GM23338 (cell line): ENCODE results near the gene PCDHA9. TPM values are rescaled to one million over a fixed set of nuclear protein-coding genes. Genes with fewer than 3 reads are reported as not detected.

ENCODE experiments used
- ATAC-seq: fragments of 200-7000 bp; cut with Tn5 transposase; 3 replicates; pipeline ENCODE4 v1.9.1; 2020
- DNase-seq: peaks from one replicate; pipeline ENCODE4 v3.0.0-alpha.2; 2015; ENCODE audit warnings: low spot score
- H2AFZ ChIP-seq: fragments of 200-600 bp; sonication (generic); 2 replicates; pipeline ENCODE4 v1.8.0; 2016; ENCODE audit warnings: antibody characterized with exemption, mild to moderate bottlenecking, moderate library complexity
- H3F3A ChIP-seq: fragments of 200-600 bp; sonication (generic); replicated peaks from 2 replicates; pipeline ENCODE4 v1.8.0; 2017; ENCODE audit warnings: antibody characterized with exemption, mixed run types, low read depth
- H3K27ac ChIP-seq: fragments of 200-600 bp; sonication (generic); 2 replicates; pipeline ENCODE4 v1.6.1; 2016; ENCODE audit warnings: low read depth
- H3K27me3 ChIP-seq: fragments of 200-600 bp; sonication (generic); 2 replicates; pipeline ENCODE4 v1.8.0; 2016; ENCODE audit warnings: mild to moderate bottlenecking, mixed run types, moderate library complexity; ENCODE audit not compliant: insufficient read depth
- H3K36me3 ChIP-seq: fragments of 200-600 bp; sonication (generic); 2 replicates; pipeline ENCODE4 v1.8.0; 2016; ENCODE audit warnings: mild to moderate bottlenecking; ENCODE audit not compliant: insufficient read depth
- H3K4me1 ChIP-seq: fragments of 200-600 bp; sonication (generic); 2 replicates; pipeline ENCODE4 v1.8.0; 2016; ENCODE audit warnings: mild to moderate bottlenecking, moderate library complexity; ENCODE audit not compliant: insufficient read depth
- H3K4me2 ChIP-seq: fragments of 200-600 bp; sonication (generic); 2 replicates; pipeline ENCODE4 v1.7.1; 2017; ENCODE audit warnings: mixed run types
- H3K4me3 ChIP-seq: fragments of 200-600 bp; sonication (generic); 2 replicates; pipeline ENCODE4 v1.6.1; 2016; ENCODE audit warnings: mixed run types
- H3K79me2 ChIP-seq: fragments of 200-600 bp; sonication (generic); replicated peaks from 2 replicates; pipeline ENCODE4 v1.8.0; 2017; ENCODE audit warnings: mild to moderate bottlenecking; ENCODE audit not compliant: insufficient read depth
- H3K9me2 ChIP-seq: fragments of 200-600 bp; sonication (generic); 2 replicates; pipeline ENCODE4 v1.8.0; 2017; ENCODE audit not compliant: insufficient read depth
- H4K20me1 ChIP-seq: fragments of 200-600 bp; sonication (generic); replicated peaks from 2 replicates; pipeline ENCODE4 v1.8.0; 2017; ENCODE audit warnings: mild to moderate bottlenecking; ENCODE audit not compliant: insufficient read depth
- H3K27ac Mint-ChIP-seq: 2 replicates; pipeline ENCODE4 v1.8.0; 2020; ENCODE audit warnings: inconsistent platforms, mild to moderate bottlenecking, moderate library complexity, mixed read lengths
- H3K27me3 Mint-ChIP-seq: 3 replicates; pipeline ENCODE4 v1.8.0; 2022; ENCODE audit warnings: low read depth, mild to moderate bottlenecking, moderate library complexity, mixed read lengths, inconsistent platforms; ENCODE audit not compliant: insufficient read depth, poor library complexity
- H3K36me3 Mint-ChIP-seq: 3 replicates; pipeline ENCODE4 v1.8.0; 2021; ENCODE audit warnings: low read depth, mild to moderate bottlenecking, inconsistent platforms, moderate library complexity, mixed read lengths
- H3K4me1 Mint-ChIP-seq: 3 replicates; pipeline ENCODE4 v1.8.0; 2020; ENCODE audit warnings: mild to moderate bottlenecking, inconsistent platforms, mixed read lengths
- H3K4me3 Mint-ChIP-seq: 3 replicates; pipeline ENCODE4 v1.8.0; 2021; ENCODE audit warnings: moderate library complexity, mild to moderate bottlenecking, inconsistent platforms, mixed read lengths
- H3K9me3 Mint-ChIP-seq: 3 replicates; pipeline ENCODE4 v1.8.0; 2020; ENCODE audit warnings: moderate library complexity, mild to moderate bottlenecking, inconsistent platforms, mixed read lengths
- EZH2 ChIP-seq: fragments of 200-600 bp; sonication (generic); IDR thresholded peaks from one replicate; pipeline ENCODE4 v1.8.0; 2017; ENCODE audit warnings: antibody characterized with exemption, mild to moderate bottlenecking, low read depth; ENCODE audit not compliant: unreplicated experiment
- EZH2phosphoT487 ChIP-seq: fragments of 200-600 bp; sonication (generic); IDR thresholded peaks from one replicate; pipeline ENCODE4 v1.8.1; 2018; ENCODE audit warnings: antibody characterized with exemption; ENCODE audit not compliant: unreplicated experiment
- POLR2AphosphoS5 ChIP-seq: IDR thresholded peaks from 2 replicates; pipeline ENCODE4 v1.6.1; 2016; ENCODE audit warnings: antibody characterized with exemption, low read depth
- REST ChIP-seq: IDR thresholded peaks from one replicate; pipeline ENCODE4 v1.6.1; 2018; ENCODE audit warnings: antibody characterized with exemption; ENCODE audit not compliant: unreplicated experiment
- polyA plus RNA-seq: library from polyadenylated mRNA; unstranded; fragments of >200 nt; fragmentation: Nextera tagmentation; extraction: Ambion mirVana; gene quantifications from 2 replicates; pipeline ENCODE4 v1.2.1, GENCODE V29; 2016
- total RNA-seq: library from RNA; depleted of rRNA; stranded (reverse); fragments of >200 nt; shearing (Covaris generic); gene quantifications from 2 replicates; pipeline ENCODE4 v1.2.3, GENCODE V29; 2014
- TF ChIP-seq, protein P1 (sequence below), 2 experiments: fragments of 200-600 bp in 1 of 2; sonication (generic) in 1 of 2; conservative IDR thresholded peaks; 2 replicates each; pipeline versions ENCODE4 v1.5.1 to v1.6.1; 2016 to 2017; ENCODE audit warnings: antibody characterized with exemption in 2 of 2, low read depth in 2 of 2, mild to moderate bottlenecking in 2 of 2, moderate library complexity in 1 of 2
- TF ChIP-seq, protein P2 (sequence below): IDR thresholded peaks from 2 replicates; pipeline ENCODE4 v1.6.1; 2016; ENCODE audit warnings: antibody characterized with exemption

Gene PCDHA9
- total and polyA plus RNA-seq, 2 experiments from 2014 or later = 1.6 to 3.3 TPM

GRCh38 chr5:140870221-140871201 lies 22.3 kb downstream of the PCDHA9 start:
- H3K27ac Mint-ChIP-seq = no peak overlapping the region
- Histone ChIP-seq H3K27ac (no peak overlapping the region), H3K36me3 (no peaks in the 10 kb centered on the region; the same call in 1 of the 2 replicates), H2AFZ (no peak overlapping the region), H3K4me1 (peaks cover 15% of the 10 kb centered on the region; the same call in 1 of the 2 replicates), H3K79me2 (peaks cover 29% of the 10 kb centered on the region), H3K4me3 (no peak overlapping the region), H3K27me3 (no peaks in the 10 kb centered on the region), H4K20me1 (no peaks in the 10 kb centered on the region; the same call in 1 of the 2 replicates), H3F3A (no peaks in the 10 kb centered on the region), H3K9me2 (no peaks in the 10 kb centered on the region), H3K4me2 (no peak overlapping the region)
- H3K36me3 Mint-ChIP-seq = peaks cover 36% of the 10 kb centered on the region
- no peak overlapping the region; the same call in 2 of the 3 replicates for H3K4me3 Mint-ChIP-seq
- H3K9me3 Mint-ChIP-seq = peaks cover 22% of the 10 kb centered on the region; the same call in 2 of the 3 replicates
- ATAC-seq (no peak), DNase-seq (no peak)
- no peaks in the 10 kb centered on the region for H3K27me3 Mint-ChIP-seq
- peak; percentile 59 for TF ChIP-seq REST
- no peak for TF ChIP-seq EZH2
- TF ChIP-seq EZH2phosphoT487 = no peak
- no peak for TF ChIP-seq POLR2AphosphoS5
- TF ChIP-seq, protein P1, sequence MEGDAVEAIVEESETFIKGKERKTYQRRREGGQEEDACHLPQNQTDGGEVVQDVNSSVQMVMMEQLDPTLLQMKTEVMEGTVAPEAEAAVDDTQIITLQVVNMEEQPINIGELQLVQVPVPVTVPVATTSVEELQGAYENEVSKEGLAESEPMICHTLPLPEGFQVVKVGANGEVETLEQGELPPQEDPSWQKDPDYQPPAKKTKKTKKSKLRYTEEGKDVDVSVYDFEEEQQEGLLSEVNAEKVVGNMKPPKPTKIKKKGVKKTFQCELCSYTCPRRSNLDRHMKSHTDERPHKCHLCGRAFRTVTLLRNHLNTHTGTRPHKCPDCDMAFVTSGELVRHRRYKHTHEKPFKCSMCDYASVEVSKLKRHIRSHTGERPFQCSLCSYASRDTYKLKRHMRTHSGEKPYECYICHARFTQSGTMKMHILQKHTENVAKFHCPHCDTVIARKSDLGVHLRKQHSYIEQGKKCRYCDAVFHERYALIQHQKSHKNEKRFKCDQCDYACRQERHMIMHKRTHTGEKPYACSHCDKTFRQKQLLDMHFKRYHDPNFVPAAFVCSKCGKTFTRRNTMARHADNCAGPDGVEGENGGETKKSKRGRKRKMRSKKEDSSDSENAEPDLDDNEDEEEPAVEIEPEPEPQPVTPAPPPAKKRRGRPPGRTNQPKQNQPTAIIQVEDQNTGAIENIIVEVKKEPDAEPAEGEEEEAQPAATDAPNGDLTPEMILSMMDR (conservative IDR thresholded peaks at IDR 0.05; ENCODE audit: low read depth in 2 of 2) = no peak
- TF ChIP-seq, protein P2, sequence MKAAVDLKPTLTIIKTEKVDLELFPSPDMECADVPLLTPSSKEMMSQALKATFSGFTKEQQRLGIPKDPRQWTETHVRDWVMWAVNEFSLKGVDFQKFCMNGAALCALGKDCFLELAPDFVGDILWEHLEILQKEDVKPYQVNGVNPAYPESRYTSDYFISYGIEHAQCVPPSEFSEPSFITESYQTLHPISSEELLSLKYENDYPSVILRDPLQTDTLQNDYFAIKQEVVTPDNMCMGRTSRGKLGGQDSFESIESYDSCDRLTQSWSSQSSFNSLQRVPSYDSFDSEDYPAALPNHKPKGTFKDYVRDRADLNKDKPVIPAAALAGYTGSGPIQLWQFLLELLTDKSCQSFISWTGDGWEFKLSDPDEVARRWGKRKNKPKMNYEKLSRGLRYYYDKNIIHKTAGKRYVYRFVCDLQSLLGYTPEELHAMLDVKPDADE = no peak
- peaks cover 18% of the 10 kb centered on the region for H3K4me1 Mint-ChIP-seq
